C4-2B (cell line): ENCODE measurements around the gene FGF18.

Source experiments
- CTCF ChIP-seq: fragments of 450-650 bp; conservative IDR thresholded peaks from 2 replicates; pipeline ENCODE4 v1.5.1; 2017; ENCODE audit warnings: mild to moderate bottlenecking
- ZFX ChIP-seq: fragments of 450-650 bp; IDR thresholded peaks from 2 replicates; pipeline ENCODE4 v1.6.1; 2017

GRCh38 chr5:171484460-171484899, 65.0 kb downstream of the FGF18 start:
- peak; percentile 95 for TF ChIP-seq CTCF
- TF ChIP-seq ZFX = no peak
